WTC11 (cell line): ENCODE results near the gene LRRC3C. TPM values are rescaled to one million over a fixed set of nuclear protein-coding genes. Genes with fewer than 3 reads are reported as not detected.
A peak's percentile ranks its signal among the peaks of the same experiment; 100 is the strongest.
"Not testable (repeated sequence)": the region's sequence is repeated elsewhere in the genome, so short reads cannot be mapped to it uniquely, and the experiment has no call there.

ENCODE experiments used
- ATAC-seq: fragments of 200-7000 bp; cut with Tn5 transposase; 2 replicates; pipeline ENCODE4 v1.10.0; 2021; ENCODE audit warnings: mild to moderate bottlenecking, moderate library complexity
- CTCF ChIA-PET: fragments of 300-600 bp; sonication (Branson Sonifier 250); formaldehyde crosslinking; loops from one replicate; lab custom pipeline; 2021; ENCODE audit warnings: antibody characterized with exemption; lab: Charles Lee
- POLR2A ChIA-PET: fragments of 350-600 bp; sonication (Branson Sonifier 250); formaldehyde crosslinking; loops from one replicate; lab custom pipeline; 2021; ENCODE audit warnings: antibody characterized with exemption; lab: Charles Lee
- DNase-seq: peaks from one replicate; pipeline ENCODE4 v3.0.0; 2021; ENCODE audit warnings: low spot score
- H3K27ac Mint-ChIP-seq: 2 replicates; pipeline ENCODE4 v1.8.0; 2021; ENCODE audit warnings: mixed read lengths
- H3K27me3 Mint-ChIP-seq: 2 replicates; pipeline ENCODE4 v1.8.0; 2021; ENCODE audit warnings: low read depth, mild to moderate bottlenecking, moderate library complexity, mixed read lengths
- H3K36me3 Mint-ChIP-seq: 2 replicates; pipeline ENCODE4 v1.8.0; 2021; ENCODE audit warnings: mixed read lengths
- H3K4me1 Mint-ChIP-seq: 2 replicates; pipeline ENCODE4 v1.8.0; 2022; ENCODE audit warnings: mixed read lengths
- H3K4me3 Mint-ChIP-seq: 2 replicates; pipeline ENCODE4 v1.8.0; 2021; ENCODE audit warnings: mild to moderate bottlenecking, moderate library complexity, mixed read lengths
- H3K9me3 Mint-ChIP-seq: 2 replicates; pipeline ENCODE4 v1.8.0; 2021; ENCODE audit warnings: mixed read lengths
- ATF1 ChIP-seq: sonication (generic); formaldehyde crosslinking; IDR thresholded peaks from 2 replicates; pipeline ENCODE4 v1.8.1; 2023; ENCODE audit warnings: mild to moderate bottlenecking, moderate library complexity, missing genetic modification reagents
- CREB1 ChIP-seq: sonication (generic); formaldehyde crosslinking; IDR thresholded peaks from 2 replicates; pipeline ENCODE4 v1.8.0; 2023; ENCODE audit warnings: mild to moderate bottlenecking, missing genetic modification reagents
- FOXP4 ChIP-seq: sonication (generic); formaldehyde crosslinking; IDR thresholded peaks from 2 replicates; pipeline ENCODE4 v1.8.0; 2022; ENCODE audit warnings: mild to moderate bottlenecking, missing genetic modification reagents
- GABPB1 ChIP-seq: sonication (generic); formaldehyde crosslinking; IDR thresholded peaks from 2 replicates; pipeline ENCODE4 v1.8.1; 2023; ENCODE audit warnings: mild to moderate bottlenecking, missing genetic modification reagents
- MXD4 ChIP-seq: fragments of 250-450 bp; sonication (Bioruptor Pico); IDR thresholded peaks from 2 replicates; pipeline ENCODE4 v1.8.0; 2021; ENCODE audit warnings: mild to moderate bottlenecking, moderate library complexity, borderline replicate concordance
- MYBL2 ChIP-seq: sonication (generic); formaldehyde crosslinking; IDR thresholded peaks from 2 replicates; pipeline ENCODE4 v1.8.1; 2023; ENCODE audit warnings: mild to moderate bottlenecking, moderate library complexity, missing genetic modification reagents
- NFE2L1 ChIP-seq: sonication (generic); formaldehyde crosslinking; IDR thresholded peaks from 2 replicates; pipeline ENCODE4 v1.8.1; 2023; ENCODE audit warnings: missing genetic modification reagents
- NFYB ChIP-seq: sonication (generic); formaldehyde crosslinking; conservative IDR thresholded peaks from 2 replicates; pipeline ENCODE4 v1.8.0; 2022; ENCODE audit warnings: low read depth, missing genetic modification reagents
- SMAD3 ChIP-seq: sonication (generic); formaldehyde crosslinking; IDR thresholded peaks from 2 replicates; pipeline ENCODE4 v1.8.0; 2022; ENCODE audit warnings: missing genetic modification reagents, mild to moderate bottlenecking, borderline replicate concordance
- SOX15 ChIP-seq: fragments of 250-450 bp; sonication (Bioruptor Pico); IDR thresholded peaks from 2 replicates; pipeline ENCODE4 v1.9.0; 2021; ENCODE audit warnings: mild to moderate bottlenecking
- TEAD4 ChIP-seq: sonication (generic); formaldehyde crosslinking; IDR thresholded peaks from 2 replicates; pipeline ENCODE4 v1.8.0; 2022; ENCODE audit warnings: mild to moderate bottlenecking, missing genetic modification reagents
- TP53 ChIP-seq: sonication (generic); formaldehyde crosslinking; IDR thresholded peaks from 2 replicates; pipeline ENCODE4 v1.8.1; 2023; ENCODE audit warnings: mild to moderate bottlenecking, missing genetic modification reagents
- ZBTB43 ChIP-seq: sonication (generic); formaldehyde crosslinking; IDR thresholded peaks from 2 replicates; pipeline ENCODE4 v1.8.1; 2023; ENCODE audit warnings: mild to moderate bottlenecking, missing genetic modification reagents
- ZNF281 ChIP-seq: sonication (generic); formaldehyde crosslinking; IDR thresholded peaks from 2 replicates; pipeline ENCODE4 v1.8.0; 2023; ENCODE audit warnings: mild to moderate bottlenecking, missing genetic modification reagents
- ZSCAN18 ChIP-seq: fragments of 250-450 bp; sonication (Bioruptor Pico); IDR thresholded peaks from 2 replicates; pipeline ENCODE4 v2.1.2; 2022; ENCODE audit warnings: mild to moderate bottlenecking, moderate library complexity
- total RNA-seq: library from RNA; stranded (reverse); gene quantifications from 3 replicates; pipeline ENCODE4 v1.2.3, GENCODE V29; 2021
- TF ChIP-seq, protein P1 (sequence below): fragments of 200-600 bp; IDR thresholded peaks from 2 replicates; pipeline ENCODE4 v1.8.0; 2022; ENCODE audit warnings: antibody characterized with exemption
- TF ChIP-seq, protein P2 (sequence below): sonication (generic); formaldehyde crosslinking; IDR thresholded peaks from 2 replicates; pipeline ENCODE4 v1.8.1; 2022; ENCODE audit warnings: mild to moderate bottlenecking, moderate library complexity, missing genetic modification reagents
- TF ChIP-seq, protein P3 (sequence below): sonication (generic); formaldehyde crosslinking; IDR thresholded peaks from 2 replicates; pipeline ENCODE4 v1.8.0; 2022; ENCODE audit warnings: mild to moderate bottlenecking, missing genetic modification reagents
- TF ChIP-seq, protein P4 (sequence below): sonication (generic); formaldehyde crosslinking; IDR thresholded peaks from 2 replicates; pipeline ENCODE4 v1.8.1; 2022; ENCODE audit warnings: mild to moderate bottlenecking, missing genetic modification reagents, moderate library complexity, borderline replicate concordance

The LRRC3C gene
- total RNA-seq, 1 experiment from 2014 or later, result not detected

GRCh38 chr17:39927101-39927928 is at the start of gene LRRC3C, which contains the start of gene ORMDL3 (continued):
- TF ChIP-seq FOXP4 (CRISPR knock-in tag) (no peak), MXD4 (CRISPR knock-in tag) (no peak), ATF1 (CRISPR knock-in tag) (peak; percentile 85; the same call in 1 of the 2 replicates), ZSCAN18 (CRISPR knock-in tag) (0 out of 2 replicates have a peak, but pooled peaks have one; percentile 29), ZBTB43 (CRISPR knock-in tag) (no peak), TP53 (CRISPR knock-in tag) (no peak), TEAD4 (no peak), SMAD3 (CRISPR knock-in tag) (no peak), GABPB1 (CRISPR knock-in tag) (peak; percentile 60; the same call in 1 of the 2 replicates), NFYB (no peak), CREB1 (CRISPR knock-in tag) (peak; percentile 90), MYBL2 (CRISPR knock-in tag) (peak; percentile 61; the same call in 1 of the 2 replicates), ZNF281 (CRISPR knock-in tag) (no peak), NFE2L1 (CRISPR knock-in tag) (no peak), SOX15 (CRISPR knock-in tag) (no peak)
- TF ChIP-seq, protein P1, sequence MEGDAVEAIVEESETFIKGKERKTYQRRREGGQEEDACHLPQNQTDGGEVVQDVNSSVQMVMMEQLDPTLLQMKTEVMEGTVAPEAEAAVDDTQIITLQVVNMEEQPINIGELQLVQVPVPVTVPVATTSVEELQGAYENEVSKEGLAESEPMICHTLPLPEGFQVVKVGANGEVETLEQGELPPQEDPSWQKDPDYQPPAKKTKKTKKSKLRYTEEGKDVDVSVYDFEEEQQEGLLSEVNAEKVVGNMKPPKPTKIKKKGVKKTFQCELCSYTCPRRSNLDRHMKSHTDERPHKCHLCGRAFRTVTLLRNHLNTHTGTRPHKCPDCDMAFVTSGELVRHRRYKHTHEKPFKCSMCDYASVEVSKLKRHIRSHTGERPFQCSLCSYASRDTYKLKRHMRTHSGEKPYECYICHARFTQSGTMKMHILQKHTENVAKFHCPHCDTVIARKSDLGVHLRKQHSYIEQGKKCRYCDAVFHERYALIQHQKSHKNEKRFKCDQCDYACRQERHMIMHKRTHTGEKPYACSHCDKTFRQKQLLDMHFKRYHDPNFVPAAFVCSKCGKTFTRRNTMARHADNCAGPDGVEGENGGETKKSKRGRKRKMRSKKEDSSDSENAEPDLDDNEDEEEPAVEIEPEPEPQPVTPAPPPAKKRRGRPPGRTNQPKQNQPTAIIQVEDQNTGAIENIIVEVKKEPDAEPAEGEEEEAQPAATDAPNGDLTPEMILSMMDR, result no peak
- TF ChIP-seq, protein P2, sequence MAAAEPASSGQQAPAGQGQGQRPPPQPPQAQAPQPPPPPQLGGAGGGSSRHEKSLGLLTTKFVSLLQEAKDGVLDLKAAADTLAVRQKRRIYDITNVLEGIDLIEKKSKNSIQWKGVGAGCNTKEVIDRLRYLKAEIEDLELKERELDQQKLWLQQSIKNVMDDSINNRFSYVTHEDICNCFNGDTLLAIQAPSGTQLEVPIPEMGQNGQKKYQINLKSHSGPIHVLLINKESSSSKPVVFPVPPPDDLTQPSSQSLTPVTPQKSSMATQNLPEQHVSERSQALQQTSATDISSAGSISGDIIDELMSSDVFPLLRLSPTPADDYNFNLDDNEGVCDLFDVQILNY (CRISPR knock-in tag), result no peak; the same call in 1 of the 2 replicates
- TF ChIP-seq, protein P3, sequence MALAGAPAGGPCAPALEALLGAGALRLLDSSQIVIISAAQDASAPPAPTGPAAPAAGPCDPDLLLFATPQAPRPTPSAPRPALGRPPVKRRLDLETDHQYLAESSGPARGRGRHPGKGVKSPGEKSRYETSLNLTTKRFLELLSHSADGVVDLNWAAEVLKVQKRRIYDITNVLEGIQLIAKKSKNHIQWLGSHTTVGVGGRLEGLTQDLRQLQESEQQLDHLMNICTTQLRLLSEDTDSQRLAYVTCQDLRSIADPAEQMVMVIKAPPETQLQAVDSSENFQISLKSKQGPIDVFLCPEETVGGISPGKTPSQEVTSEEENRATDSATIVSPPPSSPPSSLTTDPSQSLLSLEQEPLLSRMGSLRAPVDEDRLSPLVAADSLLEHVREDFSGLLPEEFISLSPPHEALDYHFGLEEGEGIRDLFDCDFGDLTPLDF (CRISPR knock-in tag), result 0 out of 2 replicates have a peak, but pooled peaks have one; percentile 66
- TF ChIP-seq, protein P4, sequence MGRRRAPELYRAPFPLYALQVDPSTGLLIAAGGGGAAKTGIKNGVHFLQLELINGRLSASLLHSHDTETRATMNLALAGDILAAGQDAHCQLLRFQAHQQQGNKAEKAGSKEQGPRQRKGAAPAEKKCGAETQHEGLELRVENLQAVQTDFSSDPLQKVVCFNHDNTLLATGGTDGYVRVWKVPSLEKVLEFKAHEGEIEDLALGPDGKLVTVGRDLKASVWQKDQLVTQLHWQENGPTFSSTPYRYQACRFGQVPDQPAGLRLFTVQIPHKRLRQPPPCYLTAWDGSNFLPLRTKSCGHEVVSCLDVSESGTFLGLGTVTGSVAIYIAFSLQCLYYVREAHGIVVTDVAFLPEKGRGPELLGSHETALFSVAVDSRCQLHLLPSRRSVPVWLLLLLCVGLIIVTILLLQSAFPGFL (CRISPR knock-in tag), result no peak

DNA sequence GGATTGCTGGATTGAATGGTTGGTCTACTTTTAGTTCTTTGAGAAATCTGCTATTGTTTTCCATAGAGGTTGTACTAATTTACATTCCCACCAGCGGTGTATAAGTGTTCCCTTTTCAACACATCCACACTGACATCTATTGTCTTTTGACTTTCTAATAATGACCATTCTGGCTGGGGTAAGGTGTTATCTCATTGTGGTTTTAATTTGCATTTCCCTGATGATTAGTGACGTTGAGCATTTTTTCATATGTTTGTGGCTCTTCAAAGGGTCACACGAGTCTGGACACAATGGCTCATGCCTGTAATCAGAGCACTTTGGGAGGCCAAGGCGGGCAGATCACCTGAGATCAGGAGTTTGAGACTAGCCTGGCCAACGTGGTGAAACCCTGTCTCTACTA is 41.4 kb upstream of the LRRC3C start:
- H3K36me3 Mint-ChIP-seq, DNase-seq, ATAC-seq, H3K27me3 Mint-ChIP-seq, H3K4me3 Mint-ChIP-seq, H3K9me3 Mint-ChIP-seq, POLR2A ChIA-PET, H3K27ac Mint-ChIP-seq, CTCF ChIA-PET, H3K4me1 Mint-ChIP-seq: not testable (repeated sequence)
